GM18519 (cell line): ENCODE measurements around the gene CNTNAP5.

ENCODE experiments used
- ATAC-seq: cut with Tn5 transposase; IDR thresholded peaks from one replicate; pipeline ENCODE4 v1.9.1; 2021; ENCODE audit warnings: mild to moderate bottlenecking, moderate library complexity; ENCODE audit not compliant: unreplicated experiment, low FRiP score

The CNTNAP5 gene

DNA sequence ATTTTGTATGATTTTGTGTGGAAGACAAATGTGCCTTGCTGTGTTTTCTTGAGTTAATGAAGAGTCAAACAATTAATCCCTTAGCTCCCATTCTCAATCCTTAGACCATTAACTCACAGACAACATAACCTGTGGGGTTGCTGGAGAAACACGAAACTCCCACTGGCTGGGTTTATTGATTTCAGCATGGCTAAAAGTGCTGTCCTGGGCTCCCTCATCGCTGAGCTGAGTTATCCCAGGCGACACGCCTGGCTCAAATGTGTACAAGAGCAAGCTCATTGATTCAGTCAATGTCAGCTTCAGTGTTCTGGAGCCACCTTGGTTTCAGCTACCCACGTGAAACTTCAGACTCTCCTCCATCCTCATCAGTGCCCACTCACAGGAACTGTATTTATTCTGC is 896.1 kb downstream of the CNTNAP5 start:
- ATAC-seq: no peak

DNA sequence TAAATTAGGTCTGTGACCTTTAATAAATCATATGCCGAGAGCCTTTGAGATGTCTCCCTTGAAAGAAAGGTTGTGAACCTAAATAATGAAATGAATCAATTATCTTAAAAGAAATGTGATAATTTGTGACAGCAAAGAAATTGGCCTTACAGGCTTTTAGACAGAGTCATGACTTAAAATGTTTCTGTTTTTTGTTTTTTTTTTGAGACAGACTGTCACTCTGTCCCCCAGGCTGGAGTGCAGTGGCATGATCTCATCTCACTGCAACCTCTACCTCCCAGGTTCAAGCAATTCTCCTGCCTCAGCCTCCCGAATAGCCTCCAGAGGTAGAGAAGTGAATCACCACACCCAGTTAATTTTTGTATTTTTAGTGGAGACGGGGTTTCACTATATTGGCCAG is 898.0 kb downstream of the CNTNAP5 start:
- no peak for ATAC-seq

DNA sequence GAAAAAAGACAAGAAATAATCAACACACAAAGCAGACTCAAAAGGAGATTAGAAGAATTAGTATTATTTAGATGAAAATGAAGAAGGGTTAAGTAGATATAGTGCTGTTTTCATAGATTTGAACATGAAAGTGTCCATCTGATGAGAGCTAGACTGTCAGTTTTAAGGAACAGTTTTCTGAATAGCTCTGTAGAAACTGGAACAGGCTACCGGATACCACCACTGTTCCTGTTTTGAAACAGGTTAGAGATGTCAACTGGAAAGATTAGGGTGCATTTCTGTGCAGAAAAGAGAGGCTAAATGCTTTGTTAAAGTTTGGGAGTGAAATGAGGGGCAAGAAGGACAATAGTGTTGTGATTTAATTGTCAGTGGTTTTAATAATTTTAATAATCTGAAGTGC is 908.8 kb downstream of the CNTNAP5 start:
- ATAC-seq: no peak

DNA sequence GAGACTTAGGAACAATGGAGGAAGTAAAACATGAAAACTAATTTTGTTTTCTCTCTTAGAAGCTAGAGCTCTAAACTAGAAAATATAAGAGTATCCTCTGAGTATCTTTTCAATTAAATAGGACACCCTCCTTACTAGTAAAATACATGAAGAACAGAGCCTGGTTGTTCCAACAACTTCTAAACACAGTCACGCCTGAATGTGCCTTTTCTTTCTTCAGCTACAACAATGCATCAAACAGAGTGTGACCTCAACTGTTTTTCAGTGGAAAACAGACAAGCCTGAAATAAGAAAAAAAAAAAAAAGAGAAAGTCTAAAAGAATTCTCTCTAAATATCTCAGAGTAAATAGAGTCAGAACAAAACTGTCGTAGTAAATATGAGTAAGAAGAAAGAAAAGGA is 928.8 kb downstream of the CNTNAP5 start:
- no peak for ATAC-seq

DNA sequence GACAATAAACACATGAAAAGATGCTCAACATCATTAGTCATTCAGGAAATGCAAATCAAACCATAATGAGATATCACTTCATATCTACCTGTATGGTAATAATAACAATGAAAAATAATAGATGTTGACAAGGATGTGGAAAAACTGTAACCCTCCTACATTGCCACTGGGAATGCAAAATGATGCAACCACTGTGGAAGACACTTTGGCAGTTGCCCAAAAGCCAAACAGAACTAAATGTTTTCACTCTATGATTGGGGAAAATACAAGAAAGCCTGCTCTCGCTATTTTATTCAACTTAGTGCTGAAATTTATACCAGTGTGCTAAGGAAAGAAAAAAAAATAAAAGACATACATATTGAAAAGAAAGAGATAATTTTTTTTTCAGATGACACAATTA is 934.5 kb downstream of the CNTNAP5 start:
- no peak for ATAC-seq

DNA sequence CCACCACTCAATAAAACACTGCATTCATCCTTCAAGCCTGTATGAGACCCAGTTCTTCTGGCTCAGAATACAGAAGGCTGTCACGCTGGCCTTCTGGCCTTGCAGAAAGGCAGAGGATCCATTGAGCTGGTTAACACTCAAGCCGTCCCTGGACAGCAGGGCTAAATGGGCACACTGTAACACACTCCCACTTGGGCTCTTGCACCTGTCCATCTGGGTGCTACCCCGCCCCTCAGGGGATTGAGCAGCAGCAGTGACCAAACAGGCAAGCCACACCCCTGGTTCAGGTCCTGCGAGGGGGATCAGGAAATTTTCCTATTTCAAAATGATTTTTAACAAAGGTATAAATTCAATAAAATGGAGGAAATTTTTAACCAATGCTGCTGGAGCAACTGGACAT is 936.0 kb downstream of the CNTNAP5 start:
- ATAC-seq: no peak
